NOMO-1 treated with dmso at 0.1 percent for 144 hours (cell line): Measurements from ENCODE around the gene KRTAP5-6.

Experiments
- DNase-seq: peaks from one replicate; lab custom pipeline; 2025; ENCODE audit not compliant: unreplicated experiment; lab: John Stamatoyannopoulos, UW

Gene KRTAP5-6, protein sequence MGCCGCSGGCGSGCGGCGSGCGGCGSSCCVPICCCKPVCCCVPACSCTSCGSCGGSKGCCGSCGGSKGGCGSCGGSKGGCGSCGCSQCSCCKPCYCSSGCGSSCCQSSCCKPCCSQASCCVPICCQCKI

DNA sequence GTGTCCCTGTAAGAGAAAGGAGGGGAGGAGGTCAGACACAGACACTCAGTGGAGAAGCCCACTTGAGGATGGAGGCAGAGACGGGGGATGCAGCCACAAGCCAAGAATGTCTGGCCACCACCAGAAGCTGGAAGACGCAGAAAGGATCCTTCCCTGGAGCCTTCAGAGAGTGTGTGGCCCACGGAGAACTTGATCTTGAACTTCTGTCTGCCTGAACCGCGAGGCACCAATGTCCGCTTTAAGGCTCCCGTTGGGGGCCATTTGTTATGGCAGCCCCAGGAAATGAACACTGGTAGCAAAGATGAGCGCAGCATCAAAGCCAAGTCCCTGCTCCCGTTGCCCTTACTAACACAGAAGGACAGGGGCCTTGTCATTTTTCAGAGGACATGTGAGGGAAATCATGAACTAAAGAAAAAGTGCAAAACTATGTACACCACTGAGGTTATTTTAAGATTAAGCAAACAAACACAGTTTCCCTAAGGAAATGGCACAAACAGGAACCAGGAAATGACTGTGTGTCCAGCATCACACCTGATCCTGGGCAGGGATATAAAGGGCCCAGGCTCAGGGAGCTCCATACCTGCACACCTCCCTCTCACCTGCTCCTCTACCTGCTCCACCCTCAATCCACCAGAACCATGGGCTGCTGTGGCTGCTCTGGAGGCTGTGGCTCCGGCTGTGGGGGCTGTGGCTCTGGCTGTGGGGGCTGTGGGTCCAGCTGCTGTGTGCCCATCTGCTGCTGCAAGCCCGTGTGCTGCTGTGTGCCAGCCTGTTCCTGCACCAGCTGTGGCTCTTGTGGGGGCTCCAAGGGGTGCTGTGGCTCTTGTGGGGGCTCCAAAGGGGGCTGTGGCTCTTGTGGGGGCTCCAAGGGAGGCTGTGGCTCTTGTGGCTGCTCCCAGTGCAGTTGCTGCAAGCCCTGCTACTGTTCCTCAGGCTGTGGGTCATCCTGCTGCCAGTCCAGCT, at the start of gene KRTAP5-6:
Gene KRTAP5-6 (plus strand): TSS at position 588 of the 963 bp plus-strand sequence. CDS start 51 bp downstream, at position 639.
- no peak for DNase-seq

DNA sequence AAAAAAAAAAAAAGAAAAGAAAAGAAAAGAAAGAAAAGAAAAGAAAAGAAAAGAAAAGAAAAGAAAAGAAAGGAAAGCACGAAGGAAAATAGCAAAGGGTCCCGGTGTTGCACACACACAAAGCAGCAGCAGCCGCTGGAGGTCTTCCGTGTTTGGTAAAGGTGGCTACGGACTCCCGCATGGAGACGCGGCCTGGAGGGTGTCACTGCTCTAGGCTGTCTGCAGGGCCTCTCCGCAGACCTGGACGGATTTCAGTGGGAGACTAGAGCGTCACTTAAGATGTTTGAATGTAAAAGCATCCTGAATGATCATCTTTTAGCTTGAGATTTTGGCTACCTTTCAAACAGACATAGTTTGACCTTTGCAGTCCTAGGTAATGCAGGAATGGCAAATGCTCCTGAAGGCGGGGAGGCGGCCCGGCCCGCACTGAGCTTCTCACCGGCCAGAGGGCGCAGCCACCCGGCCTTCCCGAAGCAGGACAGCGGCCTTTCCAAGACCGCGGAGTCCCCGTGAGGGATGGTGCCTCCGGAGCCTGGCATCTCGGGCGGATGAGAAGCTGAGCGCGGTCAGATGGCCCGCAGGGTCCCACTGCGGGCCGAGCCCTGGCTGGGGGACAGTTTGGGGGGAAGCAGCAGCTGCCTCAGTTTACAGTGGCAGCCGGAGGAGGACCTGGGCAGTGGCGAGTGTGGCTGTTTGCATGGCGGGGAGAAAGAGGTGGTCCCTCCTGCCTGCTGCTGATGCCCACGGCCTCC, 48.9 kb upstream of the KRTAP5-6 start:
- DNase-seq = no peak

DNA sequence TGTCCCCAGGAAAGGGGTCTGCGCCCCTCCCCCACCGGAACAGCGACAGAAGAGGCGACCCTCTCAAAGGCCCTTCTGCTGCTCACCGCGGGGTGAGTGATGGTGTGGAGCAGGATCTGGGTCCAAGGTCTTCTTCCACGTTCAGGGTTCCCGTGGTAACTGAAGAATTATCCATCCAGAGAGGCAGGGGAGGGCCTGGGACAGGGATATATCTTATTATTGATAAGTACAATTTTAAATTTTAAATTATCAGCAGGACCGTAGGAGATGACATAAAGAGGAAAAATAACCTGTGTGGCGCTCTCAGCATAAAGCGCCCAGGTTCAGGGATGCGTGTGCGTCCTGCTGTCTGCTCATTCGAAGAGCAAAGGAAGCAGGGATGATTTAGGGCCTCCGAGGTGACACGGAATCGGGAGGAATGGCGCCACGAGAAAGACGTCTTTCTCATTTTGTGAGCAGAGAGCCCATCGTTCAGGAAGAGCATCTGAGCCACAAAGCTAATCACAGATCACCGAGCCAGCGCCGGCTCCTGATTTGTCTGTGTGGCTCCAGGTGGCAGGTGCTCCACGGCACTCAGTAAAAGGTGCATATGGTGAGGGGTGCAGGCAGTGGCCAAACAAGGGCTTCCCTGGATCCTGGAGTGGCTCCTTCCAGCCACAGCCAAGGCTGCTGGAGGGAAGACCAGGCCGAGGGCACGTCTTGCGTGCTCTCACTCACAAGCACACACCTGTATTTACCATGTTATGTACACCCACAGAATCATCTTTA, 48.2 kb upstream of the KRTAP5-6 start:
- DNase-seq = no peak

DNA sequence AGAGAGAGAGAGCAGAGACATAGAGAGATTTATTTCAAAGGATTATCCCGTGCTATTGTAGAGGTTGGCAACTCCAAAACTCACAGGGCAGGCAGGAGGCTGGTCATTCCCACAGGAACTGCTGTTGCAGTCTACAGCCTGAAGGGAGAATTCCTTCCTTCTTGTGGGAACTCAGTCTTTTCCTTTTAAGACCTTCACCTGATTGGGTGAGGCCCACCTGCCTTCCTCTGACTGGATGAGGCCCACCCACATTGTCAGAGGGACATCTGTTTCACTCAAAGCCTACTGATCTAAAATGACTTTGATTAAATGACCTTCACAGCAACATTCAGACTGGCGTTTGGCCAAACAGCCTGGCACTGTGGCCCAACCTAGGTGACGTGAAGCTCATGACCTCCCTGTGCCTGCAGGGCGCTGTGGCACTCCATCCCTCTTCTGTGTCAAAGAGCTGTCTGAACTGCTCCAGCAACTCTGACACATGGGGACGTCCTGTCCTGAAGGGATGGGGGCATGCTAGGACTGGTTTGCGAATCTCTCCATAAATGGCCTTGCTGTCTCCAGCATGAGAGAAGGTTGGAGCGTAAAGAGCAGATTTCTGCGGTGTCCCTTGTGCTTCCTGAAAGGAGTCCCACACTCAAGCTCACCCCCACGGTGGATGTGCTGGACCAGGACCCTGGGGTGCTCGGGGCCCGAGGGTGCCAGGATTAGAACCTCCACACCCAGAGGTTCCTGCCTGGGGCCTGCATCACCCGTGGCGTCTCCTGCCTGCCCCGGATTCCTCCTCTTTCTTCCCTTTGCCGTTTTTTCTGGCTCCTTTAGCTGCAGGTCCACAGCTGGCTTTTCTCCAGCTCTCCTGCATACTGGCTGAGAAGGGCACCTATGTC, 46.7 kb upstream of the KRTAP5-6 start:
- no peak for DNase-seq

DNA sequence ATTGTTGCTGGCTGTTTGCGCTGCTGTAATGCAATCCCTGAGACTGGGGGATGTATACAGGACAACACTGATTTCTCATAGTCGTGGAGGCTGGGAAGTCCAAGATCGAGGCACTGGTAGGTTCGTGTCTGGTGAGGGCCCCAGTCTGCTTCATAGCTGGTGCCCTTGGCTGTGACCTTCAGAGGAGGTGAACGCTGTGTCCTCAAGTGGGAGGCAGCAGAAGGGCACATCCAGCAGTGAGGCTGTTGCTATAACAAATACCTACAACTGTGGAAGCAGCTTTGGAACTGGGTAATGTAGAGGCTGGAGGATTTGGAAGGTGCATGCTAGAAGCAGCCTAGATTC, 46.1 kb upstream of the KRTAP5-6 start:
- DNase-seq = no peak

DNA sequence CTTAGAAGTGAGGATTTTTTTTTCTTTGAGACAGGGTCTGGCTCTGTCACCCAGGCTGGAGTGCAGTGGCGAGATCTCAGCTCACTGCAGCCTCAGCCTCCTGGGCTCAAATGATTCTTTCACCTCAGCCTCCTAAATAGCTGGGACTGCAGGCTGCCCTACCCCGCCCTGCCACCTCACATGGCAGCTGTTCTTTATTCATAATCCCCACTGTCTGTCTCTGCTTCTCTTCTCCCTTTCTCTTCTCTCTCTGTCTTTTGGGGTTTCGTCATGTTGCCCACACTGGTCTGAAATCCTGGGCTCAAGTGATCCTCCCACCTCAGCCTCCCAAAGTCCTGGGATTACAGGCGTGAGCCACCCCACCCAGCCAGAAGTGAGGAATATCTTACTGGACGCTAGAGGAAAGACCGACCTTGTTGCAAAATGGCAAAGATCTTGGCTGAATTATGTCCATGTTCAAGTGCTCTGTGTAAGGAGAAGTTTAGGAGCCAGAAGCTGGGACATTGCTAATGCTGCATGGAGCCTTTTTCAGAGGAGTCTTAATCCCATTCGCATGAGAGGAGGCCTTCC, 45.5 kb upstream of the KRTAP5-6 start:
- no peak for DNase-seq

DNA sequence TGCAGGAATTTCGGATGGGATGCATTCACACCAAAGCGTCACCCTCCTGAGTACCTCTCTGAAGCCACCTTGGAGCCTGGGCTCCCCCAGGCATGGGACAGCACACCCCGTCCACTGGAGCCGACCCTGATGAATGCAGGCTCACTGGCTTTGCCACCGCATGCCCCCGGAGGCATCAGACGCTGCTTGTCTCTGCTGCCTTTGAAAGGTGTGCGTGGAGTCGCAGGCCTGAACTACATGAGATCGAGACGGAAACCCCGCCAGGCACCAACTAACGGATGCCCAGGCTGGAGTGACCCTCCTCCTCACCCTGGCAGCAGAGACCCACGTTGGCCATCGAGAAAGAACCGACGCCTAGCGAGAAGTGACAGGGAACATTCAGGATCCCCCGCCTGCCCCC, 45.0 kb upstream of the KRTAP5-6 start:
- no peak for DNase-seq

DNA sequence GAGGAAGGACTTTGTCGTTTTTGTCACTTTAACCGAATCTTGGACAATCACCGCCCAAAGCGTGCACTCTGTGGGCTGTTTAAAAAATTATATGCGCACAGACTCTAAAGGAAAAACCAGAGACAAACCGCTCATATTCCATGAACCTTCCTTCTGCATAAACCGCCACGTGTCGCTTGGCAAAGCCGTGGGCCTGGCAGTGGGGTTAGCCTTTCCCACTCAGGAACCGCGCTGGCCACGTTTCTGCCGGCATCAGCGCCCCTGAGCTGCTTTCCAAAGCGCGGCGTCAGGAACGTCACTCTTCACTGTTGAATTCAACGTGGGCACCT, 44.6 kb upstream of the KRTAP5-6 start:
- no peak for DNase-seq

DNA sequence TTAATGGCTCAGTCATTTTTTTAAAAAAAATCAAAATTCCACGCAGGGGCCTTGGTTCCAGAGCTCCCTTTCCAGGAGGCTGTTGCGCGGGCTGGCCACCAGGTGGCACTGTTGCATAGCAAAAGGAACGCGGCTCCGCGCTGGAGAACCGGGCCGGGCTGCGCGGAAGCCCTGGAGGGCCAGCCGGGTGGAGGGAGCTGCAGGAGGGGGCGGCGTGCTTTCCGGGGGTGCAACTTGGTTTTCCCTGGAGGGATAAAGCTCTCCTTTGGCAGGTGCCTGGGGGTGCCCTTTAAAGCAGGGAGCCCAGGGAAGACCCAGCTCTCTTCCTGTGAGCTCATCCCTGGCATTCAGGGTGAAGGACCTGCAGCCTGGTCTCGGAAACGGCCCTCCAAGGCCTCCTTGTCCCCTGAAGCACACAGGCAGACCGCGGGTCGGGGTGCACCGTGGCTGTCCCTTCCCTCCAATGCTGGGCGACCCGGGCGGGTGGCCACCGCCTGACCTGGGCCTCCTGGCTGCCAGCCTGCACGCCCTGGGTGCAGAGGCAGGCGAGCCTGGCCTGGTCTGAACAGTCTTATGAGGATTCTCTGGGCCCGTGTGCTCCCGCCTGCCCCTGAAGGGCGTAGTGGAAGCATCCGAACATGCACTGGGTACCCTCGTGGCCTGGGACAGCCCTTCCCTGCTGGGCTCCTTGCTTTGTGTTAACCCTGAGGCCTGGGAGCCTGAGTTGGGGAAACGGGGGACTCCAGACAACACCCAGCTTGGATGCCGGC, 44.0 kb upstream of the KRTAP5-6 start:
- no peak for DNase-seq

DNA sequence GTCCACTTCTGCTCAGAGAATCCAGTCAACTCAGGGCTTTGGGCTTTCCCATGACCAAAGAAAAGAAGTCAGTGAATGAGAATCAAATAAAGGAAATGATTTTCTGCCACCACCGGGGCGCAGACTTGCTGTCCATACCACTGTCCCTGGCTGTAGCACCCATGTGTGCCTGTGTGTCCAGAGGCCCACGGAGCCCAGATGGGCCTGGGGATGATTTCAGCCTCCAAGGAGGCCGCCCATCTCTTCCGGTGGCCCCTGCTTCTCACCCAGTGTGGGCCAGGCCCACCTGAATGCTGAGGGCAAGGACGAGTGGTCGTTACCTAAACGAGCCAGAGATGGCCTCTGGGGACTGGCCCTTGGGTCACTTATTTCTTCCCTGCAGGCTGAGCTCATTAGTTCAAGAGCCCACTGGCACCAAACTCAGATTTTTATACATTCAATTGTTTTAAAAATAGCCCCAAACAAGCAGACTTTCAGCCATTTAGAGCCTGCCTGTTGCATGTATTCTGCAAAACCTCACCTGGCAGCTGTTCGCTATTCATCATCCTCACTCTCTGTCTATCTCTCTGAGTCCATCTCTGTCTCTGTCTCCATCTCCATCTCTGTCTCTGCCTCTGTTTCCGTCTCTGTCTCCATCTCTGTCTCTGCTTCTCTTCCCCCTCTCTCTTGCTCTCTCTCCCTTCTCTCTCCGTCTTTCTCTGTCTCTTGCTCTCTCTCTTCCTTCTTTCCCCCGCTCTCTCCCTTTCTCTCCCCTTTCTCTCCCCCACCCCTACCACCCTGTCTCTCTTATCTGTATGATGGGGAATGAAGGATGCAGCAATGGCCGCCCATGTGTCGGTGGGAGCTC, 43.2 kb upstream of the KRTAP5-6 start:
- DNase-seq = no peak

DNA sequence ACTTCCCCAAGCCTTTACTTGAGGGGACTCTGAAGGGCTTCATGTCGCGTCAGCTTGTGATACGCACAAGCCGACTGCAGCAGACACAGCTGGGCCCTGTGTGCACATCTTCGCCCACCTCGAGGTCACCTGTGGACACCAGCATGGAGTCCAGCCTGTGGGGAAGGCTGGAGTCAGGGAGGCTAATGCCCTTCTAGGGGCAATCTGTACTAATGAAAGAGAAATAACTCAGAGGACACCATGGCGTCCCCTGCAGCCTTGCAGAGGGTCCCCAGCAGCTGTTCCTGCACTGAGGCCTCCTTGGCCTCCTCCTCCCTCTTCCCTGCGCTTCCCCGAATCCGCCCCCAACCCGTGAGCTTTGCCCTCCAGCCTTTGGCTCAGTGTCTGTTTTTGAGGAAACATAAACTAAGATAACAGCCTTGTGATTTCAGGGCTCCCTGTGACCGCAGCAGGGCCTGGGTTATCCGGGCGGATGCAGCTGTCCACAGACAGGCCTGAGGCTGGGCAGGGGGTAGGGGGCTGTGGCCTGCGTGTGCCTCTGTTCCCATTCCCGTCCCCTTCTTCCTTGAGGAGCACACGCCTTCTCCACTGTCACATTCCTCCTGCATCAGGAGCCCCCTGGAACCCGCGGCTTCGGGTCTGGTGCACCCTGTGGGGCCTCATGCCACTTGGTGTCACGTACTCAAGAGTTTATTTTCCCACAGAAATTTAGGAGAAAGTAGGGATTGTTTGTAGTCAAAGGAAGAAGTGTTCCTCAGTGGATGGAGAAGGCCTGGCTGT, 42.4 kb upstream of the KRTAP5-6 start:
- no peak for DNase-seq

DNA sequence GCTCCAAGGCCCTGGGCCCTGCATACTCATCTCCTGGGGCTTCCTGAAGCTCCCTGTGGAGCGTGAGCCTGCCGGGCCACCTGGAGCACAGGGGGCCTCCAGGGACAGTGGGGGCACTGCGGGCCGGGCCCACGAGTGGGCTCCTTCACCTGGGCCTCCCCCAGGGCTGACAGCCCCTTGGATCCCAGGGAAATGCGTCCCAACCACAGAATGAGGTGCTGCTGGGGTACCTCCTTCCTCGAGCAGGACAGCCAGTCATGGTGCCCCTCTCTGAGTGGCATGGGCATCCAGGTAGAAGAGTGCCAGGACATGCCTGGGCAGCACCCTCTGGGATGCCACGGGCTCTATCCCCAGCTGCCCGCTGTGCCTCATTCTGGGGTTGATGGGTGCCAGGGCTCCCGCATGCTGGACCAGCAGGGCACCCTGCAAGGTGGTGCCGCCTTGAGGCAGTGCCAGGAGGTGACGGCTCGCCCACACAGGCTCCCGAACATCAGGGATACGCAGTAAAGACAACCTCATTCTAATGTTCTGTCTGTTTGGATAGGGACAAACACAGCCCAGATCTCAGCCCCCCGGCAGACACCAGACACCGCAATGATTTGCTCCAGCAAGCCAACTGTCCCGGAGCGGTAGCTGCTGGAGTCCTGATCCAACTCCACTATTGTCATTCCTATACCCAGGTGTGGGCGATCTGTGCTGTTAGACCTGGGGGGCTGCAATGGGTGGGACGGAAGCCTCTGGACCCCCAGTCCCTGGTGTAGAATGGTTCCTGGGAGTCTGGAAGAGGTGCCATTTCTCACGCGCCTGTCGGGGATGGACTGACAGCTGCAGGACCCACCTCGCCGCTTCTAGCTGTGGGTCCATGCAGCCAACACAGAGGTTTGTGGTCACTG, 41.6 kb upstream of the KRTAP5-6 start:
- DNase-seq = no peak

DNA sequence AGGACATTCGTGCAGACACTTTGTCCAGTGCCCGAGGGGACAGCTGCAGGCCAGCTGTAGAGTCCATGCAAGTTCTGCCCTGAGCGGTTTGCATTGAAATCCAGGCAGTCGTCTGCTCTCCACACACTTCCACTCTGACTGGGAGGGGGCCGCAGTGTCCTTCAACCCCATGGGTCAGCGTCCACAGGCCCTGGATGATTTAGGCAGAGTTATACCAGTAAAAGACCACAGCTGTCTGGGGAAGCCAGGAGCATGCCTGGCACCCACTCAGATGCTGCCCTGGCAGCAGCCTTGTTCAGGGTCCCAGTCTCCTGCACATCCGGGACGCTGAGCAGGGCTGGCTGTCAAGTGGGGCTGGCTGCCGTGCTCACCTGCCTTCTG, 40.9 kb upstream of the KRTAP5-6 start:
- no peak for DNase-seq

DNA sequence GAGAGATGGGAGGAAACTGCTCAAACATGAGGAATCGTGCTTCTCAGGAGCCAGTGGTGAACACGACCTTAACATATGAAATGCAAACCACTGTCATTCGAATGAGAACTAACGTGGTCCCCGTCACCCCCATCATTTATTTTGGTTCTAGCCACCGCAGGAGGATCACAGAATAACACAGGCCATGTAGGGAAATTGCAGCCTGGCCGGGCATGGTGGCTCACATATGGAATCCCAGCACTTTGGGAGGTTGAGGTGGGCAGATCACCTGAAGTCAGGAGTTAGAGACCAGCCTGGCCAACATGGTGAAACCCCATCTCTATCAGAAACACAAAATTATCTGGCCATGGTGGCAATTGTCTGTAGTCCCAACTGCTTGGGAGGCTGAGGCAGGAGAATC, 40.3 kb upstream of the KRTAP5-6 start:
- no peak for DNase-seq

DNA sequence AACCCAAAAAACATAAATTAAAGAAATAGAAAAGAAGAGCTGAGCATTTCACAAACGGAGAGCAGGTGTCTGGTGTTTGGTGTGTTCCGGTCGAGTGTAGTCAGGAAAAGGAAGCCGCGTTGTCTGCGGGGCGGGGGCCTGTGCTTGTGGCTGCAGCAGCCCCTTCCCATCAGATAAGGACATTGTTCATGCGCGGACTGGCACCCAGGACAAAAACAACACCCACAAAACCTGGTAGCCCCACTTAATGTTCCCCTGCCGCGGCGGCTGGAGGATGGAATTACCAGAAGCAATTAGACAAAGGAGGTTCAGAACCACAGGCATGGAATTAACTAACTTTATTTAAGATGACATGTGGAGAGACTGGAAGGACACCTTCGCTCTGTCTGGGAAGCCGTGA, 37.5 kb upstream of the KRTAP5-6 start:
- DNase-seq = no peak

DNA sequence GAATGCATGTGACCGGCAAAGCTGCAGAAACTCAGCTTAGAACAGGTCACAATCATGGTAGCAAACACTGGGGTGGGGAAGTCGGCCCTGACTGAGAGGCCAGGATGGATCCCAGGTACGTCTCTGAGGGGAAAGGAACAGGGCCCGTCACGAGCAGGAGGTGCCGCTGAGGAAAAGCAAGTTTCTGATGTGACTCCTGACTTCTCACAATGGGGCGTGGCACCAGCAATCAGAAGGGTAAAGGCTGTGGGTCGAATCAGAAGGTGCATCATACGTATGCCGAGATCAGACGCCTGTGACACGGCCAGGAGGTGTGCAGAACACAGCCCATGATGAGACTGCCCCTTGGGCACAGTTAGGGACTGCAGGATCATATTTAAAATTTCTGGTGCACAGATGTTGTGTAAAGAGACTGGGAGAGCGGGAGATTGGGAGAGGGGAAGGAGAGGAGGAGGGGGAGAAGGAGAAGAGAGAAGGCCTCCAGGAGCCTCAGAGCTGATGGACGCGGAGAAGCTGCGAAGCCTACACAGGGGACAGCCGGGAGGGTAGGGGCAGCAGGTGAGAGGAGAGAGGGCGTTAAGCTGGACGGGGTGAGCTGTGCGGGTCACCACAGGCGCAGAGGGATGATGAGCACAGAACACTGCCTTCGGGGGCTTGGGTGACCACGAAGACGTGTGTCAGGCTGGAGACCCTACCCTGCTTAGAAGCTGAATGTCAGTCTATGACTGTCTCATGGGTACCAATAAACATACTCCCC, 36.7 kb upstream of the KRTAP5-6 start:
- DNase-seq = no peak
